ENCODE data around the gene LLGL2. TPM values are rescaled to one million over a fixed set of nuclear protein-coding genes. Genes with fewer than 3 reads are reported as not detected.

LLGL2 gene
- total RNA-seq, 1 donor from 2014 or later = 50.6 TPM

DNA sequence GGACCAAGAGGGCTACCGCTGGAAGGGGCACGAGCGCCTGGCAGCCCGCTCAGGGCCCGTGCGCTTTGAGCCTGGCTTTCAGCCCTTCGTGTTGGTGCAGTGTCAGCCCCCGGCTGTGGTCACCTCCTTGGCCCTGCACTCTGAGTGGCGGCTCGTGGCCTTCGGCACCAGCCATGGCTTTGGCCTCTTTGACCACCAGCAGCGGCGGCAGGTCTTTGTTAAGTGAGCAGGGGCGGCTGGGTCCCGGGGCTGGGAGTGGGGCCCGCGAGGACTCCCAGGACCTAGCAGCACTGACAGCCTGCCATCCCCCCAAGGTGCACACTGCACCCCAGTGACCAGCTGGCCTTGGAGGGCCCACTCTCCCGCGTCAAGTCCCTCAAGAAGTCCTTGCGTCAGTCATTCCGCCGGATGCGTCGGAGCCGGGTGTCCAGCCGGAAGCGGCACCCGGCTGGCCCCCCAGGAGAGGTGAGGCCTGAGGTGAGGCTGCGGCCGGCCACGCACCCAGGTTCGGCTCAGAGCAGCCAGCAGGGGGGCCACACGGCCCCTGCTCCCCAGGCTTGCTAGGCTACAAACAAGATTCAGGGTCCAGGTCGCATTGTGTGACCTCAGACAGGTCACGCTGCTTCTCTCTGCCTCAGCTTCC, 44.7 kb downstream of the LLGL2 start:
- Histone ChIP-seq H3K4me3 (ENCODE audit: low read depth, low read length) (no peak overlapping the region), H3K36me3 (ENCODE audit: control insufficient read depth, insufficient read depth, low read length) (peaks cover 1% of the 10 kb centered on the region), H3K27me3 (ENCODE audit: control insufficient read depth, insufficient read depth, low read length) (no peaks in the 10 kb centered on the region)
- no peak for DNase-seq (ENCODE audit: low read depth)
- TF ChIP-seq, protein P1, sequence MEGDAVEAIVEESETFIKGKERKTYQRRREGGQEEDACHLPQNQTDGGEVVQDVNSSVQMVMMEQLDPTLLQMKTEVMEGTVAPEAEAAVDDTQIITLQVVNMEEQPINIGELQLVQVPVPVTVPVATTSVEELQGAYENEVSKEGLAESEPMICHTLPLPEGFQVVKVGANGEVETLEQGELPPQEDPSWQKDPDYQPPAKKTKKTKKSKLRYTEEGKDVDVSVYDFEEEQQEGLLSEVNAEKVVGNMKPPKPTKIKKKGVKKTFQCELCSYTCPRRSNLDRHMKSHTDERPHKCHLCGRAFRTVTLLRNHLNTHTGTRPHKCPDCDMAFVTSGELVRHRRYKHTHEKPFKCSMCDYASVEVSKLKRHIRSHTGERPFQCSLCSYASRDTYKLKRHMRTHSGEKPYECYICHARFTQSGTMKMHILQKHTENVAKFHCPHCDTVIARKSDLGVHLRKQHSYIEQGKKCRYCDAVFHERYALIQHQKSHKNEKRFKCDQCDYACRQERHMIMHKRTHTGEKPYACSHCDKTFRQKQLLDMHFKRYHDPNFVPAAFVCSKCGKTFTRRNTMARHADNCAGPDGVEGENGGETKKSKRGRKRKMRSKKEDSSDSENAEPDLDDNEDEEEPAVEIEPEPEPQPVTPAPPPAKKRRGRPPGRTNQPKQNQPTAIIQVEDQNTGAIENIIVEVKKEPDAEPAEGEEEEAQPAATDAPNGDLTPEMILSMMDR (IDR thresholded peaks at IDR 0.05; ENCODE audit: insufficient read depth, low read length, poor library complexity, severe bottlenecking) = no peak

DNA sequence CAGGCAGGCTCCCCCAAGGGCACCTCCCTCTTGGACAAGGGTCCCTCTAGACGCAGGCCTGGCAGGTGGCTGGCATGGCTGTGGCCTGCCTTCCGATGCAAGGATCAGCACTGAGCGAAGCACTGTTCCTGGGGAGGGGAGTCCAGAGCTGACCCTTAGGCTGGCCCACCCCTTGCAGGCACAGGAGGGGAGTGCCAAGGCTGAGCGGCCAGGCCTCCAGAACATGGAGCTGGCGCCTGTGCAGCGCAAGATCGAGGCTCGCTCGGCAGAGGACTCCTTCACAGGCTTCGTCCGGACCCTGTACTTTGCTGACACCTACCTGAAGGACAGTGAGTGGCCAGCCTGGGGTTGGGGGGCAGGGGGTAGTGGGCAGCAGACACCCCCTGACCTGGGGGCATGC, 45.3 kb downstream of the LLGL2 start:
- H3K27me3 ChIP-seq (ENCODE audit: control insufficient read depth, insufficient read depth, low read length) = no peaks in the 10 kb centered on the region
- DNase-seq (ENCODE audit: low read depth) = no peak
- TF ChIP-seq, protein P1 (IDR thresholded peaks at IDR 0.05; ENCODE audit: insufficient read depth, low read length, poor library complexity, severe bottlenecking) = no peak

DNA sequence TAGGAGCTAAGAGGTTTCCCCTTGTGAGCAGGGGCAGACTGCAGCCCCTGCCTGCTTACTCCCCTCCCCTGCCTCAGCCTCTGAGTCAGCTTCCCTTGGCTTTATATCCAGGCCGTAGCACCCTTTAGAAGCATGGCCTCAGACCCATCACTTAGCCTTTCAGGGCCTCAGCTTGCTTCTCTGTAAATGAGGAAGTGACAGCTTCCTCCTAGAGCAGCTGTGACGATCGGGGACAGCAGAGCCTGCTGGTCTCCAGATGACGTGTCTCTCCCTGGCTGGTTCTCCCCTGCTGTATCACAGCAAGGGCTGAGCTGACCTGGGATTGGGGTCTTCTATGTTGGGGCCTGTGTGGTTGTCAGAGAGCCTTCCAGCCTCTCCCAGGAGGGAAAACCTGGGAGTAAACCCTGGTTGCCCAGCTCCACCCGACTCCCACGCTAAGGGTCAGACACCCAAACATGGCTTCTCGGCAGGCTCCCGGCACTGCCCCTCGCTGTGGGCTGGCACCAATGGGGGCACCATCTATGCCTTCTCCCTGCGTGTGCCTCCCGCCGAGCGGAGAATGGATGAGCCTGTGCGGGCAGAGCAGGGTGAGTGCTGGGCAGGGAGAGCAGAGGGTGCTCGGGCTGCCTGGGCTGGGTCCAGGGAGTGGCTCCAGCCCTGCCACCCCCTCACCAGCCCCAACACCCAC, 45.8 kb downstream of the LLGL2 start:
- Histone ChIP-seq H3K27me3 (ENCODE audit: control insufficient read depth, insufficient read depth, low read length) (no peaks in the 10 kb centered on the region), H3K36me3 (ENCODE audit: control insufficient read depth, insufficient read depth, low read length) (peaks cover 1% of the 10 kb centered on the region), H3K4me3 (ENCODE audit: low read depth, low read length) (no peak overlapping the region)
- no peak for DNase-seq (ENCODE audit: low read depth)
- TF ChIP-seq, protein P1 (IDR thresholded peaks at IDR 0.05; ENCODE audit: insufficient read depth, low read length, poor library complexity, severe bottlenecking) = no peak

More for the DNA sequence above, 45.3 kb downstream of the LLGL2 start:
- H3K36me3 ChIP-seq (ENCODE audit: control insufficient read depth, insufficient read depth, low read length) = peaks cover 1% of the 10 kb centered on the region
- H3K4me3 ChIP-seq (ENCODE audit: low read depth, low read length) = no peak overlapping the region

DNA sequence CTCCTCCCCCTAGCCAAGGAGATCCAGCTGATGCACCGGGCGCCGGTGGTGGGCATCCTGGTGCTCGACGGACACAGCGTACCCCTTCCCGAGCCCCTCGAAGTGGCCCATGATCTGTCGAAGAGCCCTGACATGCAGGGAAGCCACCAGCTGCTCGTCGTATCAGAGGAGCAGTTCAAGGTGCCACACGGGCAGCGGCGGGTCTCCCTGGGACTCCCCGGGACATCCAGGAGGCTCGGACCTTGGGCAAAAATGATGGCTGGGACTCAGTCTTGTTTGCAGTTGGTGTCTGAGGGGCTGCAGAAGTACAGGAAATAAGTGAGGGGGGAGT, 46.4 kb downstream of the LLGL2 start:
- Histone ChIP-seq H3K36me3 (ENCODE audit: control insufficient read depth, insufficient read depth, low read length) (peaks cover 1% of the 10 kb centered on the region), H3K4me3 (ENCODE audit: low read depth, low read length) (no peak overlapping the region), H3K27me3 (ENCODE audit: control insufficient read depth, insufficient read depth, low read length) (no peaks in the 10 kb centered on the region)
- TF ChIP-seq, protein P1 (IDR thresholded peaks at IDR 0.05; ENCODE audit: insufficient read depth, low read length, poor library complexity, severe bottlenecking) = no peak
- DNase-seq (ENCODE audit: low read depth) = no peak

GRCh38 chr17:75572713-75573539, 47.4 kb downstream of the LLGL2 start:
- TF ChIP-seq, protein P1 (IDR thresholded peaks at IDR 0.05; ENCODE audit: insufficient read depth, low read length, poor library complexity, severe bottlenecking) = no peak
- H3K36me3 ChIP-seq (ENCODE audit: control insufficient read depth, insufficient read depth, low read length) = peaks cover 1% of the 10 kb centered on the region
- no peak overlapping the region for H3K4me3 ChIP-seq (ENCODE audit: low read depth, low read length)
- no peaks in the 10 kb centered on the region for H3K27me3 ChIP-seq (ENCODE audit: control insufficient read depth, insufficient read depth, low read length)
- DNase-seq (ENCODE audit: low read depth) = no peak
